Uterus (tissue), 4 donors: ENCODE data around the gene JMJD4. TPM values are rescaled to one million over a fixed set of nuclear protein-coding genes. Genes with fewer than 3 reads are reported as not detected.

ENCODE experiments used
- DNase-seq, 2 donors: peaks; one replicate each; pipeline ENCODE4 v3.0.0-alpha.2; 2019 to 2020
- H3K27ac ChIP-seq, 2 donors: fragments of 200-600 bp; sonication (generic); 1 replicate in 1 of 2; 2 replicates in 1 of 2; pipeline ENCODE4 v1.5.1; 2016 to 2018
- H3K27me3 ChIP-seq, 2 donors: fragments of 200-600 bp; sonication (generic); one replicate each; pipeline ENCODE4 v1.5.1; 2018 to 2019; ENCODE audit warnings: control low read depth in 1 of 2
- H3K36me3 ChIP-seq, 2 donors: fragments of 200-600 bp; sonication (generic); one replicate each; pipeline ENCODE4 v1.5.1; 2019; ENCODE audit warnings: control low read depth in 1 of 2
- H3K4me1 ChIP-seq, 2 donors: fragments of 200-600 bp; sonication (generic); one replicate each; pipeline ENCODE4 v1.5.1; 2018 to 2019; ENCODE audit warnings: control low read depth in 1 of 2
- H3K4me3 ChIP-seq, 2 donors: fragments of 200-600 bp; sonication (generic); 1 replicate in 1 of 2; 2 replicates in 1 of 2; pipeline ENCODE4 v1.5.1; 2018 to 2019; ENCODE audit warnings: mild to moderate bottlenecking in 1 of 2
- H3K9me3 ChIP-seq, 2 donors: fragments of 200-600 bp; sonication (generic); one replicate each; pipeline ENCODE4 v1.5.1; 2019; ENCODE audit warnings: control low read depth in 1 of 2
- CTCF ChIP-seq, 4 experiments: fragments of 200-600 bp in 2 of 4; fragments of 450-650 bp in 2 of 4; sonication (generic) in 2 of 4; IDR thresholded peaks; one replicate each; pipeline ENCODE4 v1.5.1; 2016 to 2019; ENCODE audit warnings: antibody characterized with exemption in 4 of 4, mild to moderate bottlenecking in 2 of 4, moderate library complexity in 1 of 4
- POLR2A ChIP-seq, 2 donors: fragments of 450-650 bp; IDR thresholded peaks; one replicate each; pipeline ENCODE4 v1.6.1; 2016; ENCODE audit warnings: antibody characterized with exemption in 2 of 2, mild to moderate bottlenecking in 1 of 2, moderate library complexity in 1 of 2
- intact Hi-C: fragments of 100-400 bp; cut with DNase I; formaldehyde crosslinking; loops from one replicate; pipeline ENCODE4 v1.15.1; 2023; ENCODE audit warnings: low total_unique reads
- total RNA-seq, 4 donors: library from RNA; depleted of rRNA in 3 of 4; stranded (reverse); fragments of >200 nt in 3 of 4; gene quantifications; one replicate each; pipeline versions ENCODE4 v1.1.0 to v1.2.4, GENCODE V29; 2014 to 2023
- donor health status: DM: yes; HTN: yes; CAD: no.

JMJD4 gene
- total RNA-seq, 4 donors from 2014 or later = 5.0 to 29.6 (median 15.7) TPM

GRCh38 chr1:227757781-227758180 lies 22.7 kb upstream of the JMJD4 start:
- DNase-seq = peak in 1 of 2 donors; percentile 53
- H3K4me1 ChIP-seq = peaks cover 9 to 11% of the 10 kb centered on the region in 2 donors
- no peaks in the 10 kb centered on the region for H3K27me3 ChIP-seq
- intact Hi-C loops = no loop called here
- H3K9me3 ChIP-seq = no peaks in the 10 kb centered on the region
- H3K4me3 ChIP-seq = no peak overlapping the region
- TF ChIP-seq CTCF (IDR thresholded peaks at IDR 0.05) = no peak
- TF ChIP-seq POLR2A (IDR thresholded peaks at IDR 0.05) = no peak
- peak overlapping the region; percentile 47 to 95 for H3K27ac ChIP-seq
- H3K36me3 ChIP-seq = no peaks in the 10 kb centered on the region

GRCh38 chr1:227756172-227756959 lies 21.3 kb upstream of the JMJD4 start:
- H3K4me1 ChIP-seq = peaks cover 9 to 11% of the 10 kb centered on the region in 2 donors
- H3K9me3 ChIP-seq = no peaks in the 10 kb centered on the region
- DNase-seq = peak; percentile 61 to 75
- intact Hi-C loops = no loop called here
- H3K36me3 ChIP-seq = no peaks in the 10 kb centered on the region
- TF ChIP-seq CTCF (IDR thresholded peaks at IDR 0.05) = no peak
- TF ChIP-seq POLR2A (IDR thresholded peaks at IDR 0.05) = no peak
- no peaks in the 10 kb centered on the region for H3K27me3 ChIP-seq
- H3K27ac ChIP-seq = peak overlapping the region; percentile 62 to 95
- H3K4me3 ChIP-seq = no peak overlapping the region

- H3K9me3 ChIP-seq = no peaks in the 10 kb centered on the region
- no peak for TF ChIP-seq CTCF (IDR thresholded peaks at IDR 0.05)
- no peak for TF ChIP-seq POLR2A (IDR thresholded peaks at IDR 0.05)
- H3K36me3 ChIP-seq = no peaks in the 10 kb centered on the region
- H3K4me1 ChIP-seq = peaks cover 8 to 11% of the 10 kb centered on the region in 2 donors
- peak overlapping the region; percentile 62 to 95 for H3K27ac ChIP-seq
- no peak overlapping the region for H3K4me3 ChIP-seq
- intact Hi-C loops = no loop called here
- no peak for DNase-seq
- H3K27me3 ChIP-seq = no peaks in the 10 kb centered on the region
Observed at GRCh38 chr1:227754958-227755357, 19.9 kb upstream of the JMJD4 start.

GRCh38 chr1:227753999-227754711 lies 19.1 kb upstream of the JMJD4 start:
- TF ChIP-seq POLR2A (IDR thresholded peaks at IDR 0.05) = no peak
- no peak for TF ChIP-seq CTCF (IDR thresholded peaks at IDR 0.05)
- H3K9me3 ChIP-seq = no peaks in the 10 kb centered on the region
- no peaks in the 10 kb centered on the region for H3K36me3 ChIP-seq
- H3K27ac ChIP-seq = peak overlapping the region; percentile 62 to 75
- H3K4me1 ChIP-seq = peaks cover 5 to 7% of the 10 kb centered on the region in 2 donors
- H3K4me3 ChIP-seq = no peak overlapping the region
- intact Hi-C loops = no loop called here
- no peak for DNase-seq
- H3K27me3 ChIP-seq = no peaks in the 10 kb centered on the region
